Skeletal muscle tissue (tissue), 4 donors: Measurements from ENCODE around the gene CDK11B. TPM values are rescaled to one million over a fixed set of nuclear protein-coding genes. Genes with fewer than 3 reads are reported as not detected.
A peak's percentile ranks its signal among the peaks of the same experiment; 100 is the strongest.
"Not testable (repeated sequence)": the region's sequence is repeated elsewhere in the genome, so short reads cannot be mapped to it uniquely, and the experiment has no call there.

Source experiments
- H3K27ac ChIP-seq: one replicate; pipeline ENCODE4 v1.7.0; 2013; ENCODE audit warnings: mild to moderate bottlenecking, low read depth, low read length, inconsistent platforms
- H3K27me3 ChIP-seq, 3 donors: one replicate each; pipeline ENCODE4 v1.7.0; 2013; ENCODE audit warnings: low read length in 3 of 3; ENCODE audit not compliant: control insufficient read depth in 3 of 3, insufficient read depth in 3 of 3
- H3K36me3 ChIP-seq, 3 donors: one replicate each; pipeline ENCODE4 v1.7.0; 2013; ENCODE audit warnings: low read length in 3 of 3; ENCODE audit not compliant: control insufficient read depth in 3 of 3, insufficient read depth in 3 of 3
- H3K4me1 ChIP-seq, 3 donors: one replicate each; pipeline ENCODE4 v1.7.0; 2013; ENCODE audit warnings: low read length in 3 of 3, mild to moderate bottlenecking in 3 of 3; ENCODE audit not compliant: control insufficient read depth in 3 of 3, insufficient read depth in 3 of 3
- H3K4me3 ChIP-seq, 3 donors: one replicate each; pipeline ENCODE4 v1.7.0; 2013; ENCODE audit warnings: low read length in 3 of 3
- H3K9ac ChIP-seq, 3 donors: one replicate each; pipeline ENCODE4 v1.7.0; 2013; ENCODE audit warnings: low read length in 3 of 3, mild to moderate bottlenecking in 3 of 3, moderate library complexity in 2 of 3, low read depth in 1 of 3
- H3K9me3 ChIP-seq, 3 donors: one replicate each; pipeline ENCODE4 v1.7.0; 2013; ENCODE audit warnings: low read length in 3 of 3; ENCODE audit not compliant: control insufficient read depth in 3 of 3
- total RNA-seq: library from RNA; depleted of rRNA; stranded (reverse); fragments of >200 nt; gene quantifications from one replicate; pipeline ENCODE4 v1.2.3, GENCODE V29; 2014
- donor health status: Osteomylitis.

CDK11B gene
- total RNA-seq, result 8.4 TPM

DNA sequence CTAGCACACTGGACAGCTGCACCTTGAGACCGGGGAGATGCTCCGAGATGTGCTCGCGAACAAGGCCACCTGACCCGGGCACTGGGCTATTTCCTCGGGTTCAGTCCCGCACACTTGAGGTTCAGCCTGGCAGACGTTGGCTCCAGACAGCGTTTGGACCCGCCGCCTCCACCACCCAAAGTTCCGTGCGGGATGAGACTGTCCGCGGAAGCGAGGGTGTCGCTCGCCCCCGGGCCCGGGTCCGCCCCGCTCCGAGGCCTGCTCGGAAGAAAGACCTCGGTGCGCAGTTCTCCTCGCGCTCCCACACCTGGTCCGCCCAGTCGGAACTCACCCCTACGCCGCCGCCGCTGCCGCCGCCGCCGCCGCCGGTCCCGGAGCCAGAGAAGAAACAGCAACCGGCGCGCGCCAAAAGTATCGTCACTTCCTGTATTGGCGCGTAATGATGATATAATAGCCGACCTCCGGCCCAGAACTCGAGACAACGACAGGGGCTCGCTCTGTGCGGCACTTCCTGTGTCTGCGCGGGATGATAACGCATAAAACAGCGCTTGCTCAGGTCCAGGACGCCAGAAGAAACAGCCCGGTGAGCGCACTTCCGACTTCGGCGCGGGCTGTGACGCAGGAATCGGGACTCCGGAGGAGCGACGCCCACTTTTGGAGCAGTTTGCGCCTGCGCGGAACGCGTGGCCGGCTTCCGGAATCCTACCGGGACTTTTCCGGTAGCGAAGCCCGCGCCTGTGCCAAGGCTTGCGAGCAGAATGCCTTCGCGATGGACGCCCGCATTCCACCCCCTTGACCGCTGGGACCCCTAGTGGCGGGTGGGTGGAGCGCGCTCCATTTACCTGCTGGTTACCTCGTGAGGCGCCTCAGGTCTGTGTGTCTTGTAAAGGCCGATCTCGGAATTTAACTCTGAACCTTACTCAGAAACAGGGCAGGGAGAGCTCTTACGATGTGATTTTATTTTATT lies at the start of gene CDK11B:
Gene CDK11B (minus strand): TSS at position 422 of the 967 bp plus-strand sequence. CDS start 1,519 bp downstream, outside the sequence.
- peak within 1 kb of the TSS; percentile 98 for H3K27ac ChIP-seq
- H3K27me3 ChIP-seq, H3K9me3 ChIP-seq: not testable (repeated sequence)
- peak within 1 kb of the TSS; percentile 91 to 97 (median 94) for H3K9ac ChIP-seq
- peaks cover 6 to 14% (median 9%) of the 10 kb centered on the region in 3 donors for H3K4me1 ChIP-seq
- H3K36me3 ChIP-seq, result peaks cover 17 to 22% (median 18%) of the 10 kb centered on the region in 3 donors
- H3K4me3 ChIP-seq, result peak within 1 kb of the TSS; percentile 81 to 92 (median 88)

DNA sequence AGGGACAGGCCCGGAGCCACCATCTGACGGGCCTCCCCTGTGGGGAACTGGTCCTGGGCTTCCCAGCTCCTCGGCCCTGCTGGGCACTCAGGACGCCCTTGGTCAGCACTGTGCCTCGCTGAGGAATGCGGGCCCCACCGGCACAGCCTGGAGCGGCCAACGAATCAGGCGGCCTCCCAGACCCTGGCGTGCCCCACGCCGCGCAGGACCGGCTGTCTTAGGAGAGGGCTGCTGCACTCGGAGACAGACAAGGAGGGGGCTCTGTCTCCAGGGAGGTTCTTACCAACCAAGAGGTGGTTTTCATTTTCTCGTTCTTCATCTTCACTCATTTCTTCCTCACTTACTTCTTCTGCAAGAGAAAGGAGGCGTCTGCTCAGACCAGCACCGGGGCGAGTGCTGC lies 49.1 kb upstream of the CDK11B start:
- H3K4me1 ChIP-seq, H3K4me3 ChIP-seq, H3K9ac ChIP-seq, H3K36me3 ChIP-seq, H3K27me3 ChIP-seq, H3K27ac ChIP-seq, H3K9me3 ChIP-seq: not testable (repeated sequence)

DNA sequence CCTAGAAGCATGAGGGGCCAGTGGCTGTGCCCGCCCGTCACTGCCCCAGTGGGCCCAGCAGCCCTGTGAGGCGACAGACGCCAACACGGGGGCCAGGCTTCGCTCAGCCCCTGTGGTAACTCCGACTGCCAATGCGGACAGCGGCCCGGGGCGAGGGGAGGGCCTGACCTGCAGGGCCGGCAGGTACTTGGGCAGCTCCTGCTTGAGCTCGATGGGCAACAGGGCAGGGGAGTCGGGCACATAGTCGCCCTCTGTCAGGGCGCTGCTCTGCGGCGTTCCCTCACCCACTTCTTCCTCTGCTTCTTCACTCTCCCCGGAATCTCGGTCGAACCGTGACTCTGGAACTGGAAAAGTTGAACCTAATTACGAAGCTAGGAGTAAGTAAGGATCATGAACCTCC lies 48.4 kb upstream of the CDK11B start:
- not testable (repeated sequence) for H3K9me3 ChIP-seq, H3K9ac ChIP-seq, H3K36me3 ChIP-seq, H3K27ac ChIP-seq, H3K4me1 ChIP-seq, H3K4me3 ChIP-seq, H3K27me3 ChIP-seq

DNA sequence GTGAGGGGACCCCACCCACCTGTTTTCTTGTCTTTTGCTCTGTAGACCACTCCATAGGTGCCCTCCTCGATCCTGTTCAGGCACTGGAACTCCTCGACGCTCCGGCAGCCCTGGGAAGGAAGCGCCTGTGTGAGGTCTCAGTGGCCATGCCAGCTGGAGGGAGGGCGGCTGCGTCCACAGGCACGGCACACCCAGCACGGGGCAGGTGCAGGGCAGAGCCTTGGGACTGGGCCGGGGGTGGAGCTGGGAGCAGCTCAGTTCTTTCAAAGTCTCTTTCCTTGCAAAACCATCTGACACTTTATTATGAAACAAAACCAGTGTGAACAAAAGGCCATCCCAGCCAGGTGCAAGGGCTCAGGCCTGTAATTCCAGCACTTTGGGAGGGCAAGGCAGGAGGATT lies 46.8 kb upstream of the CDK11B start:
- not testable (repeated sequence) for H3K4me3 ChIP-seq, H3K36me3 ChIP-seq, H3K27ac ChIP-seq, H3K9me3 ChIP-seq, H3K9ac ChIP-seq, H3K27me3 ChIP-seq, H3K4me1 ChIP-seq

DNA sequence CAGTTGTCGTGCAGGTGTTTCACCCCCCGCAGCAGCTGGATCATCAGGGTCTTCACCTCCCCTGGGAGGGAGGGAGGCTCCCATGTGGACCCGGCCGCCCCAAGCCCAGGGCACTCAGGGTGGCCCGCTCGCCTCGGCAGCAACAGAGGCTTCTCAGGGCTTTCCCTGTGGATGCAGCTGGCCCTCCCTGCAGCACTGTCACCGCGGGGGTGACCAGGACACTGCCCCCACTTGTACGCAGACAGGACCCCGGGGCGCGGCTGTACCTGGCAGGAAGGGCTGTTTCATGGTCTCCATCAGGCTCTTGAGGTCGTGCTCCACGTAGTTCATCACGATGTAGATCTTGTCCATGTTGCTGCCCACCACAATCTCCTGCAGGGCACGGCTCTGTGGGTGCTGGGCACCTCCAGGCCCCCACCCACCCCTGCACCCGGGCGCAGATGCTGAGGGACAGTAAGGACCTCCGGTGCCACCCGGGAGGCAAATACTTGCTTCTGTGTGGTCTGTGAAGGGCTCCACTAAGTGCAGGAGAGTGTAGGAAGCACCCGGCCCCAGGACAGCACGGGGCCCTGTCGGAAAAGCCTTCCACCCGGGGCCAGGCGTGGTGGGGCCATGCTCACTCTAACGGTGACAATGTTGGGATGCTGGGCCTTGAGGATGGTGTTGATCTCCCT lies 45.6 kb upstream of the CDK11B start:
- H3K27ac ChIP-seq, H3K36me3 ChIP-seq, H3K9ac ChIP-seq, H3K4me1 ChIP-seq, H3K27me3 ChIP-seq, H3K9me3 ChIP-seq, H3K4me3 ChIP-seq: not testable (repeated sequence)

DNA sequence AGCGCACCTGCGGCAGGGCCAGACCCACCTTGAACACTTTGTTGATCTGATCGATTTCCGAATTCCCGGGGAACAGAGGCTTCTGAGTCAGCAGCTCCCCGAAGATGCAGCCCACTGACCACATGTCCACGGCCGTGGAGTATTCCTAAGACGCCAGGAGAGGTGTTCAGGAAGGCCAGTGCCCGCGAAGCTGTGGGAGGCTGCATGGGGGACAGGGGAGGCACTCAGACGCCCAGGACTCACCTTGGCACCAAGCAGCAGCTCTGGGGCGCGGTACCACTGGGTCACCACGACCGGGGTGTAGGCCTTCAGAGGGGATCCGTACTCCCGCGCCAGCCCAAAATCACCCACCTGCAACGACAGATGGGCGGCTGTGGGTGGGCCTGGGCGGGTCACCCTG lies 45.0 kb upstream of the CDK11B start:
- no peak overlapping the region for H3K9ac ChIP-seq

DNA sequence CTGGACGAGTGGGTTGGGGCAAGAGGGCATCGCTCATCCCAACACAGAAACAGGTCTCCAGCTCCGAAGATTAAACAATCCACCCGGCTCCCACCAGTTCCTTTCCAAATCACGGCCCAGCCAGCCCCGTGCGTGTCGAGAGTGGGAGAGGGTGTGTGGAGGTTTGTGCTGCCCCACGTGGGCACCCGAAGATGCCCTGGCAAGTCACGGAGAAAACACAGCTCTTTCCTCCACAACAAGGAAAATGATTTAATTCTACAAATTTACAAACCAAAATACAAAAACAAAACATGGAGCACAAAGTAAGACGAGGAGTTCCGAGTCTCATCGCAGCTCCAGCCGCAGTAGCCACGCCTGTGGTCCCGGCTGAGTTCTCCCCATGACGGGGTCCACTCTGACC lies 43.7 kb upstream of the CDK11B start:
- not testable (repeated sequence) for H3K9ac ChIP-seq, H3K27me3 ChIP-seq, H3K27ac ChIP-seq, H3K4me3 ChIP-seq, H3K36me3 ChIP-seq, H3K9me3 ChIP-seq, H3K4me1 ChIP-seq

More for the DNA sequence above, 45.0 kb upstream of the CDK11B start:
- H3K36me3 ChIP-seq, result peaks cover 0 to 8% (median 8%) of the 10 kb centered on the region in 3 donors
- H3K27me3 ChIP-seq, result no peaks in the 10 kb centered on the region
- H3K27ac ChIP-seq, result no peak overlapping the region
- no peaks in the 10 kb centered on the region for H3K9me3 ChIP-seq
- no peak overlapping the region for H3K4me3 ChIP-seq
- H3K4me1 ChIP-seq, result no peaks in the 10 kb centered on the region

DNA sequence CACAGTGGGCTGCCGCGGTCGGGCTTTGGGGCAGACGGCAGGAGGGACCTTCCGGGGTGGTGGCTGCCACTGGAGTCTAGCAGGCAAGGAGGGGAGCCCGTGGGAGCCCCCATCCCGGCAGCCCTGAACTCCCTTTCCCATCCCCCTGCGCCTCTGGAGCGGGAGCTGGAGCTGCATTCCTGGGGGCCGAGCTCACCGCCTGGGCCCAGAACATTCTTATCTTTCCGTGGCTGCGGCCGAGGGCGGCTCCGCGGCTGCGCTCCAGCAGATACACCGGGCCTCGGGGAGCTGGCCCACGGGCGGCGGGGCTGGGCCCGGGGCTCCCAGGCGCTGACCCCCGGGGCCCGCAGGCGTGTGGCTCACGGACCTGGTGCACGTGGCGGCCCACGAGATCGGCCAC lies 41.8 kb upstream of the CDK11B start:
- H3K27me3 ChIP-seq, H3K36me3 ChIP-seq, H3K4me3 ChIP-seq, H3K27ac ChIP-seq, H3K4me1 ChIP-seq, H3K9ac ChIP-seq, H3K9me3 ChIP-seq: not testable (repeated sequence)

DNA sequence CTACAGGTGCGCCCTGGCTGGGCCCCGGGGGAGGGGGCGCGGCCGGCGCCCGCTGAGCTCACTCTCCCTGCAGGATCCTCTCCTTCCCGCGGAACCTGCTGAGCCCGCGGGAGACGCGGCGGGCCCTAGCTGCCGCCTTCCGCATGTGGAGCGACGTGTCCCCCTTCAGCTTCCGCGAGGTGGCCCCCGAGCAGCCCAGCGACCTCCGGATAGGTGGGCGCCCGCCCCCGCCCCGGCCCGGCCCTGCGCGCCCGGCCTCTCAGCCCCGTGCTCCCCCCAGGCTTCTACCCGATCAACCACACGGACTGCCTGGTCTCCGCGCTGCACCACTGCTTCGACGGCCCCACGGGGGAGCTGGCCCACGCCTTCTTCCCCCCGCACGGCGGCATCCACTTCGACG lies 41.3 kb upstream of the CDK11B start:
- not testable (repeated sequence) for H3K9me3 ChIP-seq, H3K4me1 ChIP-seq, H3K27ac ChIP-seq, H3K9ac ChIP-seq, H3K27me3 ChIP-seq, H3K36me3 ChIP-seq, H3K4me3 ChIP-seq

DNA sequence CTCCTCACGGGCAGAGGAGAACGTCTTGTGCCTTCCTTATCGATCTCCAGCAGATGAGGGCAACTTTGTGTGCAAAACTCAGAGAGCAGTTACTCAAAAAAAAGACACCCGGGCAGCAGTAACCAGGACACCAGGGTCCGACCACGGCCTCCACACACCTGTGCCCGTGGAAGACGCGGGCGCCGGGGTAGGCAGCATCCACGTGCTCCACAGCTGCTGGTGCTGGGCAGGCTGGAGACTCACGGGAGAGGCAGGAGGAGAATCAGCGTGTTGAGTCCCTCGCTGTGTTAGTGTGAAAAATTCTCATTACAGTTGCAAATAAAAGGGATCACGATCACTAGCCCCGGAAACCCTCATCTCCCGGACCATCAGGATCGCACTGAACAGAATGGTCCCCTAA lies 40.3 kb upstream of the CDK11B start:
- H3K27me3 ChIP-seq, H3K27ac ChIP-seq, H3K9ac ChIP-seq, H3K9me3 ChIP-seq, H3K36me3 ChIP-seq, H3K4me1 ChIP-seq, H3K4me3 ChIP-seq: not testable (repeated sequence)
